Umbilical cord (tissue), 2 donors: ENCODE data around the gene CTBP1. TPM values are rescaled to one million over a fixed set of nuclear protein-coding genes. Genes with fewer than 3 reads are reported as not detected.
"Not testable (repeated sequence)": the region's sequence is repeated elsewhere in the genome, so short reads cannot be mapped to it uniquely, and the experiment has no call there.

ENCODE experiments used
- DNase-seq: peaks from one replicate; pipeline ENCODE4 v3.0.0-alpha.2; 2015; ENCODE audit warnings: low spot score
- total RNA-seq: library from RNA; depleted of rRNA; stranded (reverse); fragments of >200 nt; gene quantifications from one replicate; pipeline ENCODE4 v1.2.3, GENCODE V29; 2014; ENCODE audit warnings: low replicate concordance; ENCODE audit not compliant: insufficient read depth

Gene CTBP1
- total RNA-seq, 1 donor from 2014 or later: 193 TPM

GRCh38 chr4:1239141-1239949 lies 9.6 kb downstream of the CTBP1 start:
- DNase-seq: no peak

- DNase-seq: no peak
Observed at GRCh38 chr4:1238676-1239000, 10.3 kb downstream of the CTBP1 start.

GRCh38 chr4:1237981-1238675 lies 10.8 kb downstream of the CTBP1 start:
- no peak for DNase-seq

- not testable (repeated sequence) for DNase-seq
Observed at GRCh38 chr4:1237261-1237660, 11.7 kb downstream of the CTBP1 start.

- not testable (repeated sequence) for DNase-seq
Observed at GRCh38 chr4:1236836-1237235, 12.1 kb downstream of the CTBP1 start.

- DNase-seq: no peak
Observed at GRCh38 chr4:1236103-1236641, 12.8 kb downstream of the CTBP1 start.

GRCh38 chr4:1235381-1236102 lies 13.4 kb downstream of the CTBP1 start:
- no peak for DNase-seq

GRCh38 chr4:1234811-1235292 lies 14.1 kb downstream of the CTBP1 start:
- no peak for DNase-seq

GRCh38 chr4:1234309-1234695 lies 14.6 kb downstream of the CTBP1 start:
- DNase-seq: no peak

- DNase-seq: no peak
Observed at GRCh38 chr4:1233641-1234308, 15.2 kb downstream of the CTBP1 start.

- DNase-seq: peak; percentile 78
Observed at GRCh38 chr4:1232661-1233621, 16.0 kb downstream of the CTBP1 start.

GRCh38 chr4:1231637-1232360 lies 17.1 kb downstream of the CTBP1 start:
- peak; percentile 38 for DNase-seq

- DNase-seq: no peak
Observed at GRCh38 chr4:1230971-1231636, 17.8 kb downstream of the CTBP1 start.

- DNase-seq: no peak
Observed at GRCh38 chr4:1230316-1230715, 18.6 kb downstream of the CTBP1 start.

GRCh38 chr4:1229117-1229849 lies 19.6 kb downstream of the CTBP1 start:
- no peak for DNase-seq

GRCh38 chr4:1227816-1228215 lies 21.1 kb downstream of the CTBP1 start:
- DNase-seq: no peak

GRCh38 chr4:1226598-1226997 lies 22.3 kb downstream of the CTBP1 start:
- no peak for DNase-seq

- DNase-seq: no peak
Observed at GRCh38 chr4:1226144-1226481, 22.8 kb downstream of the CTBP1 start.
